GM21619 (cell line): ENCODE data around the gene STEAP1B.
"Not testable (repeated sequence)": the region's sequence is repeated elsewhere in the genome, so short reads cannot be mapped to it uniquely, and the experiment has no call there.

Experiments used
- ATAC-seq: cut with Tn5 transposase; IDR thresholded peaks from one replicate; pipeline ENCODE4 v1.9.1; 2021; ENCODE audit not compliant: unreplicated experiment

STEAP1B gene

GRCh38 chr7:22433710-22434460 is 66.1 kb downstream of the STEAP1B start:
- ATAC-seq: no peak

DNA sequence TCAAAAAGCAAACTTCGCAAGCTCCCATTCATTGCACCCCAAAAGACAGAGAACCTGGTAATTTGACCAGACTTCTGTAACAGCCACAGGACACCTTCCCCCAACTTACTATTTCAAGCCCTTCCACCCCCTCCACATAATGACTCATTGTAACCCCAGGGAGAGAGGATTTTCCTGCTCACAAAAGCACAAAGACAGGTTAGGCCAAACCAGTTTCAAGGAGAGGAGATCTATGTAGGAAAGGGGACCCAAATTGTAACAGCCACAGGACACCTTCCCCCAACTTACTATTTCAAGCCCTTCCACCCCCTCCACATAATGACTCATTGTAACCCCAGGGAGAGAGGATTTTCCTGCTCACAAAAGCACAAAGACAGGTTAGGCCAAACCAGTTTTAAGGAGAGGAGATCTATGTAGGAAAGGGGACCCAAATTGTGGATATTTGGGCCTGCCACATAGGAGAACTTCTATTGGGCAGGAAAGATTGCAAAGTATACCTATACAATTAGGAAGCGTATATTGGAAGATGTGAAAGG is 66.8 kb downstream of the STEAP1B start:
- not testable (repeated sequence) for ATAC-seq

- no peak for ATAC-seq
These were observed 67.7 kb downstream of the STEAP1B start for GRCh38 chr7:22432203-22432718.

DNA sequence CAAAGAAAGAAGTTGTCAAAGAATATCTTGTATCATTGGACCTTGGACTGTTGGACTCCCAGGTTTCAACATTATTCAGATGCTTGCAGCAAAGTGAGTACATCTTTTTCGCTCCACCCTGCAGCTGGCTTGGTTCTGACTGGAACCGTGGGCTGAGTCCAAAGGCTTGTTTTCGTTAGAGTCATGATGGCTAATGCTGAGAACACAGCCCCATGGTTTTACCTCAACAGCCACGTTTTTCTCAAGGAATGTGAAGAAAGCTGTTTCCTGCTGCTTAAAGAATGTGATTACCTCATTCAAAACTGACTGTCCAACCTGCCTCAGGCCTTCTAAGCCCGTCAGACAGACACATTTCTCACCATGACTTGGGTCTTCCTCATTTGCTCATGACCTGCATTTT is 69.5 kb downstream of the STEAP1B start:
- no peak for ATAC-seq

DNA sequence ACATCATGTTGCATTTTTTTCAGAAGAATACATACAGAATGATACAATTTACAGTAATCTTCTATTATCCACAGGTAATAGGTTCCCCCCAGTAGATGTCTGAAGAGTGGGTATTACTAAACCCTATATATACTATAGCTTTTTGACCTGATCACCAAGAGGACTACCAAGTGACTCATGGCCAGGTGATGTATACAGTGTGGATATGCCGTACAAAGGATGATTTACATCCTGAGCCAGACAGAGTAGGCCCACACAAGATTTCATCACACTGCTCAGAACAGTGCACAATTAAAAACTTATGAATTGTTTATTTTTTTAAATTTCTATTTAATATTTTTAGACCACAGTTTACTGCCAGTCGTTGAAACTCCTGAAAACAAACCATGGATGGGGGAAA is 70.6 kb downstream of the STEAP1B start:
- ATAC-seq: no peak

- no peak for ATAC-seq
These were observed 72.1 kb downstream of the STEAP1B start for GRCh38 chr7:22427855-22428254.

DNA sequence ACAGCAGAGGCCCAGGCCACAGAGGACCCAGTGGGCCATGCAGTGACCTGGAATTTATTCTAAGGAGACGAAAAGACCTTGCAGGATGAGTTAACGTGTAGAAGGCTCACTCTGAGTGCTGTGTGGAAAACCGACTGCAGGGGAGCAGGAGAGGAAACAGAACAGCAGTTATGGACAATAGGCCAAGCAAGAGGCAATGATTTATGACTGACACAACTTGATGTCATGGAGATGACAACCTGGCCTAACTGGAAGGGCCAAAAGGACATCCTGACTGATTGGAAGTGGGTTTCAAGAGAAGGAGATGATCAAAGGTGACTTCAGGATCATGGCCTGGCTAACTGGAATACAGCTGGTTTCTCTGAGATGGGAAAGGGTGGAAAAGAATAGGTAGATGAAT is 72.9 kb downstream of the STEAP1B start:
- ATAC-seq: no peak

DNA sequence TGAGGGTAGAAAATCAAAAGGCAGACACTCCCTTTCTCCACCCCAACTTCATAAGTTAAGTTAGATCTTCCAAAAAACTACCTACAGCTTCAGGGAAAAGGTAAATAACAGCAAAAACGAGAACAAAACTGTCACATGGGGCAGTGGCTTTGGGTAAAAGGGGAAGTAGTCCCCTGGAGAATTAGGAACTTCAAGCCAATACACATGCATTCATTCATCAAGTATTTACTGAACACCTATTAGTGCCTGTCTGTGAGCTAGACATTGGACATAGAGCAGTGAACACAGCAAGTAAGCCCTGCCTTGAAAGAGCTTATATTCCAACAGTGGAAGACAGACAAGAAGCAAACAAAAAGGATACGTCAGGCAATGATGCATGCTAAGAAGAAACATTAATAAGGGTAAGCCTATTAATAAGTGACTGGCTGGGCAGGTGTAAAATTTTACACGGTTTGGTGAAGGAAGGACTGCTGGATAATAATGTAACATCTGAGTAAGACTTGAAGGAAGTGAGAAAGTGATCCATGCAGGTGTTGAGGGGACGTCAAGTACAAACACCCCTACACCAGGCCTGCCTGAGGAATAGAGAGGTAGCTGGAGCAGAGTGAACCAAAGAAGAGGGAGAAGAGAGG is 73.4 kb downstream of the STEAP1B start:
- ATAC-seq: no peak

DNA sequence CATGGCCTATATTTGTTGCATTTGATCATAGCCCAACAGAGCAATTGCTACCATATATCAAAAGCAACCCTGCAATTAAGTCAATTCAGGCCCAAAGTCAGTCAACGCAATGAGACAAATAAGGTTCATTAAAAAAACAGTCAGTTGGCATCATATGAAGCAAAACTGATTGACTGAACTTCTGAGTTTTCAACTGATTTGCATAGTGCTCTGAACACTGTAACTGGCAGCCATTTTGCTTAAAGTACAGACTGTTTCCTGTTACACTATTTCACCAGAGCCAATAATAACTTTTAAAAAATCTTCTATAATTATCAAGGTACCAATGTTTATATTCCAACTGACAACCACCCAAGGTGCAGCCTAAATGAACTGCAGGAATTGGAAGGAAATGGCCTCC is 74.6 kb downstream of the STEAP1B start:
- no peak for ATAC-seq

- no peak for ATAC-seq
These were observed 77.0 kb downstream of the STEAP1B start for GRCh38 chr7:22422831-22423615.

DNA sequence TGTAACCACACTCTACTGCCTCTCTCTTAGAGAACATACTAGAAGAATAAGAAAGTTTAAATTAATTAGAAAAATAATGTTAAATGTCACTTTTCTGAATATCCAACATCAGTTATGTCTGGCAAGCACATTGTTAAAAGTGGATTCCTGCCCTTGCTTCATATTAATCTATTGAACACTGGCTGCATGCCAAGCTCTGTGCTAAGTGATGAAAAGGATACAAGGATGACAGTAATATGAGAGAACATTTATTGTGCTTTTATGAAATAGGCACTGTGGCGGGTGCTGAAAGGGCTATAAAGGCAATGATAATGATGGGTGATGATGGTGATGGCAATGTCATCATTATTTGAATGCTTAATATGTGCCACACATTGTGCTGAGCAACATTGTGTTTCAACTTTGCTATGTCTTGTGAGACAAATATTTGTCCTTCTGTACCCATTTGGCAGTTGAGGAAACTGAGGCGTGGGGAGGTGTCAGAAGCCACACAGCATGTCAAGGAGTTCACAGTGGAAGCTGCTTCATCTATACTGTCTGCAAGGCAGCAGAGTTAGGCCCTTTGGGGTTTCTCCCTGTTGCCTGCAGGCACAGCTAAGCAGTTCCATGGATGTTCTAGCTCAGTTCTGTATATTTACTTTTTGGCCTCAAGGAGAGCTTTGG is 78.9 kb downstream of the STEAP1B start:
- ATAC-seq: no peak

DNA sequence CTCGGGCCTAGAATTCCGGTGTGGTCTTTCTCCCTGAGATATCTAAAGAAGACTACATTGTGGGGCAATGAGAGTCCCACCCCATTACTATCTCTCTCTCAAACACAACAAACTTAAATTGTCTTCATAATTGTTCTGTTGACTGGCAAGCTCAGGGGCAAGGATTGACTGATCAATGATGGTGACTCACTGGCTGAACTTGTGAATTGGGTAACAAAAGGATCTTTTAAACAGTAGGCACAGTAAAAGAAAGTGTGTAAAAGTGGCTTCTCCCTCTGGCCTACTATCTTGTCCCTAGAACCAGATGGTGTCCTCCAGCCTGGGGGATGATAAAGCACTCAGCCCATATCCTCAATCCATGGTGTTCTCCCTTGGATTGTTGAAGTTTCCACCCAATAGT is 80.0 kb downstream of the STEAP1B start:
- no peak for ATAC-seq

DNA sequence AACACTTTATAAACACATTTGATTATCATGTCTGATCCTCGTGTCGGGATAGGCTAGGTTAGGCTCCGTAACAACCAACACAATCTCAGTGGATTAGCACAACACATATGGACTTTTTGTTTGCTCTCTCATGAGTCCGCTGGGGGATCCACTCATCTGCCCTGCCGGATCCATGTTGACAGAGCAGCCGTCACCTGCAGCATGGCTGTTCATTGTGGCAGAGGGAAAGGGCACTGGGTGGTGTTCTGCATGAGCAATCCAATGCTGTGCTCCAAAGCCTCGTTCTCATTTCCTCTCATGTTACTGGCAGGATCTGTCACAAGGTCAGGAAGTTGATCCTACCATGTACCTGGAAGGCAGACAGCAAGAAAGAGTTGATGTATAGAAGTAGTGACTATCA is 80.5 kb downstream of the STEAP1B start:
- ATAC-seq: no peak

DNA sequence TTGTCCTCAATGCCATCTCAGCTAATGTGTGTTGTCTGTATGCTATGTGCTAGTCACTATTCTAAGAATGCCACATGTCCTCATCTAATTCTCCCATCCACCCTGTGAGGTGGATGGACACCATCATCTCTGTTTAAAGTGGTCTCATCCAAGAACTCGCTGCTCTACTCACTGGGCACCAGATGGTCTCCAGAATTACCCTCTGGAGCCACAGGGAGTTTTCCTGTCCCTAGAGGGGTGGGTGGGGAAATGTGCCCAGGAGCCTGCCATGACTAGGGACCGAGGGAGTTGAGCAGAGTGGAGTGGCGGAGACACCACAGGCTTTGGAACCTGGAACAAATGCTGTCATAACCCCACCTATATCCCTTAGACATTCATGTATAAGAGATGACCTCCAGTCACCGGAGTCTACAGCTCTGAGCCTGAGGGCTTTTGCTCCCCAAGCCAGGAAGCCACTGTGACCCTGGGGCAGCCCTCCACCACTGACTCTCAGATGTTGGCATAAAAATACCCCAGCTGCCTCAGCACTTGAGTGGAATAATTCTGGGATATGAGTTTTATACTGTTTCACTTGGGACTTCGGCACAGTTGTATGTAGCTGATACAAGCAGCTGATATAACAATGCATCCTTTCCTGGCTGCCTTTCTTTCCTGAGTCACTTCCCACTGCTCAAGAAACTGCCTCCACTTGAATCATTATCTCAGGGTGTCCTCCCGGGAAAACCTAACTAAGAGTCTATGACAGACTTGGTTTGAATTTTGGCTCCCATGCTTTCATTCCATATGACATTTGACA is 81.5 kb downstream of the STEAP1B start:
- no peak for ATAC-seq

DNA sequence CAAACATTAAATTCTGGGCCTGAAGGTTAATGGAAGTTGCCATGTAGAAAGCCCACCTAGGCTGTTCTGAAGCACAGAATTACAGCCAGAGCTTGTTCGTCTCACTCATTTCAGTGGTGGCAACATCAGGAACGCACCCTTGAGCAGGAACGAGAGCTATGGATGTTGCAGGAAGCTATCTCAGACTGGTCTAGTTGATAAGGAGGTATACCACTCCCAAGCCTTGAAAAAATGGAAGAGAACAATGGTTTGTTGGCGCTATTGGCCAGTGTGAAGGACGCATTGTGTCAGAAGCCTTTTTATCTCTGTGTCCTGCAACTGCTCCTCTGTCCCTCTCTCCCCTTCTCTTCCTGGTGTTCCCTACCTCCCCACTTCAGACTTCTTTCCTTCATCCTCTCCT is 82.1 kb downstream of the STEAP1B start:
- ATAC-seq: no peak

DNA sequence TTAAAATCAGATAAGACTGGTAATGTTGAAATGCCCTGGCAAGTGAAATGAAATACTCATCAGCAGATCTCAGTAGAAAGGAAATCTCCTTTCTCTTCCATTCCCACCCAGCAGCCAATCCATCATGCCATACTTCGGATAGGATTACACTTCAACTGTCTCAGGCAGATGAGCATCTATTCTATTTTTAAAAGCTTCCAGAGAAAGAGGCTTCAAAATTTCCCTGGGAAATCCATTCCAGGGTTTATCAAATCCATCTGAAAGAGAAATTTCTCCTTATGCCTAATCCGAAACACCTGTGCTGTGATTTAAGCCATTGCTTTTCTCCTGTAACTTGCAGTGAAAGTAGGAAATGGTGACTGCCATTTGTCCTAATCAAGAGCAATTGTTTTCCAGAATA is 82.6 kb downstream of the STEAP1B start:
- ATAC-seq: no peak

DNA sequence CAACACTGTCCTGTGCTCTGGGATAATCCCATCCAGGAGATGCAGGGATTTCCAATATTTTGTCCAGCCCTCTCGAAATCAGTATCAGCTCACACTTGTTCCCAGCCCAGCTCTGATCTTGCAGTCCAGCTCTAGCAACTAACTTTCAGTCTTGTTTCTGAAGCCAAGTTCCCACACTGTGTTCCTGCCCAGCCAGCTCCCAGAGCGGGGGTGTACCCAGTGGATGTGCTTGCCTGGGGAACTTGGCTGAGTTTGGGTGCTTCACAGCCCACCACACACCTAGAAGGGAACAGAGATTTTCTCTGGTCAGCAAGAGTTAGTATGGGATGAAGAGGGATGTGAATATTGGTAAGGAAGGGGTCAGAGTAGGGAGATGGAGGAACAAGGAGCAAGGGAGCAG is 85.6 kb downstream of the STEAP1B start:
- no peak for ATAC-seq

- ATAC-seq: no peak
These were observed 86.8 kb downstream of the STEAP1B start for GRCh38 chr7:22413211-22413610.

DNA sequence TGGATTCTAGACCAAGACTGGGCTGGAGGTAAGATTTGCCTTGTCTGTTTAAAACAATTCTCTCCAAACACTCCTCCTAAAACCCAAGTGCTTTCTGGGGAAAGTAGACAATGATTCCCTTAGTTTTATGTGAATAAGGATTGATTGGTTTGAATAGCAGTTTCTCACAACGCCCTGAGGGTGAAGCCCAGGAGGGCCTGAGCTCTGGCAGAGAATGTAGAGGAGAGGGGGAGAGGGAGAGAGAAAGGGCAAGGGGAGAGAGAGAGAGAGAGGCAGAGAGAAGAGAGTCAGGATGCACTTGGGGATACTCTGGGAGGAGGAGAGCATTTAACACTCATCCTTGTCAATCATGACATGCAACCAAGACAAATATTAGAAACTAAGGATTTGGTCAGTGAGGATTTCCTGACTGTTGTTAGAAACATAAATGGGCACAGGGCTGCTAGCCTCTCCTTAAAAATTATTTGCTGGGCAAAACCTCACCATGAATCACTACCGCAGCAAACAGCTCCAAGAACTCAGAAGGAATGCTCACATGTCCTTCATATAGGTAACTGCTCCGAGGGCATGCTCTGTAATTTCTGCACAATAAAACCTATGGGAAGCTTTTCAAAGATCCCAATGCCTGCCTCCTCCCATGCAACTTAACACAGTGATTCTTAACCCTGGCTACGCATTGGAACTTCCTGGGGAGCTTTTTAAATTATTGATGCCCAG is 87.9 kb downstream of the STEAP1B start:
- ATAC-seq: no peak

- ATAC-seq: no peak
These were observed 93.3 kb downstream of the STEAP1B start for GRCh38 chr7:22406715-22407114.
